ENCODE results near the gene CRTC1. TPM values are rescaled to one million over a fixed set of nuclear protein-coding genes. Genes with fewer than 3 reads are reported as not detected.
"Not testable (repeated sequence)": the region's sequence is repeated elsewhere in the genome, so short reads cannot be mapped to it uniquely, and the experiment has no call there.

CRTC1 gene
- total and polyA plus RNA-seq, 9 donors, result 4.3 to 18.7 (median 14.7) TPM

- H3K27ac ChIP-seq (ENCODE audit: low read length); DNase-seq: not testable (repeated sequence)
- WGBS (ENCODE audit: insufficient coverage), result no CpG with 5 or more reads among the region's 4 CpGs
These were observed 133.2 kb downstream of the CRTC1 start for GRCh38 chr19:18816645-18817044.

GRCh38 chr19:18817574-18817973, 134.1 kb downstream of the CRTC1 start:
- no peak overlapping the region for H3K4me3 ChIP-seq (ENCODE audit: low read length)
- WGBS (ENCODE audit: insufficient coverage), result 85% methylated on average over 4 of the region's 9 CpGs
- no peak overlapping the region for H3K27ac ChIP-seq (ENCODE audit: low read length)
- no peak for DNase-seq
- peaks cover 6% of the 10 kb centered on the region for H3K4me1 ChIP-seq (ENCODE audit: control insufficient read depth, insufficient read depth, low read length)
- no peaks in the 10 kb centered on the region for H3K9me3 ChIP-seq (replicated peaks; ENCODE audit: control insufficient read depth, low read depth, low read length)
- H3K27me3 ChIP-seq (ENCODE audit: control insufficient read depth, insufficient read depth, low read length), result peaks cover 2% of the 10 kb centered on the region
- H3K36me3 ChIP-seq (ENCODE audit: control insufficient read depth, insufficient read depth, low read length), result no peaks in the 10 kb centered on the region

More at GRCh38 chr19:18816645-18817044, 133.2 kb downstream of the CRTC1 start:
- not testable (repeated sequence) for H3K4me3 ChIP-seq (ENCODE audit: low read length); H3K4me1 ChIP-seq (ENCODE audit: control insufficient read depth, insufficient read depth, low read length); H3K9me3 ChIP-seq (replicated peaks; ENCODE audit: control insufficient read depth, low read depth, low read length); H3K36me3 ChIP-seq (ENCODE audit: control insufficient read depth, insufficient read depth, low read length); H3K27me3 ChIP-seq (ENCODE audit: control insufficient read depth, insufficient read depth, low read length)

- H3K27me3 ChIP-seq (ENCODE audit: control insufficient read depth, insufficient read depth, low read length), result peaks cover 2% of the 10 kb centered on the region
- H3K36me3 ChIP-seq (ENCODE audit: control insufficient read depth, insufficient read depth, low read length), result peaks cover 4% of the 10 kb centered on the region
- H3K4me1 ChIP-seq (ENCODE audit: control insufficient read depth, insufficient read depth, low read length), result peaks cover 16% of the 10 kb centered on the region
- WGBS (ENCODE audit: insufficient coverage), result 52% methylated on average over 5 of the region's 6 CpGs
- H3K9me3 ChIP-seq (replicated peaks; ENCODE audit: control insufficient read depth, low read depth, low read length), result peaks cover 6% of the 10 kb centered on the region
- no peak overlapping the region for H3K27ac ChIP-seq (ENCODE audit: low read length)
- H3K4me3 ChIP-seq (ENCODE audit: low read length), result no peak overlapping the region
- DNase-seq, result no peak
These were observed 145.3 kb downstream of the CRTC1 start for GRCh38 chr19:18828786-18829185.

GRCh38 chr19:18830488-18830887, 147.0 kb downstream of the CRTC1 start:
- Histone ChIP-seq H3K4me3 (ENCODE audit: low read length) (no peak overlapping the region), H3K36me3 (ENCODE audit: control insufficient read depth, insufficient read depth, low read length) (peaks cover 17% of the 10 kb centered on the region), H3K4me1 (ENCODE audit: control insufficient read depth, insufficient read depth, low read length) (peaks cover 24% of the 10 kb centered on the region), H3K27me3 (ENCODE audit: control insufficient read depth, insufficient read depth, low read length) (peaks cover 2% of the 10 kb centered on the region), H3K27ac (ENCODE audit: low read length) (no peak overlapping the region), H3K9me3 (replicated peaks; ENCODE audit: control insufficient read depth, low read depth, low read length) (peaks cover 6% of the 10 kb centered on the region)
- no peak for DNase-seq
- 100% methylated on average over 1 of the region's 2 CpGs for WGBS (ENCODE audit: insufficient coverage)

- peaks cover 21% of the 10 kb centered on the region for H3K36me3 ChIP-seq (ENCODE audit: control insufficient read depth, insufficient read depth, low read length)
- H3K27me3 ChIP-seq (ENCODE audit: control insufficient read depth, insufficient read depth, low read length), result peaks cover 2% of the 10 kb centered on the region
- peak within 1 kb of the TSS; percentile 84 for H3K4me3 ChIP-seq (ENCODE audit: low read length)
- peak; percentile 98 for DNase-seq
- H3K27ac ChIP-seq (ENCODE audit: low read length), result peak within 1 kb of the TSS; percentile 51
- under 1% methylated on average over 96 of the region's 96 CpGs for WGBS (ENCODE audit: insufficient coverage)
- H3K9me3 ChIP-seq (replicated peaks; ENCODE audit: control insufficient read depth, low read depth, low read length), result peaks cover 6% of the 10 kb centered on the region
- H3K4me1 ChIP-seq (ENCODE audit: control insufficient read depth, insufficient read depth, low read length), result peaks cover 24% of the 10 kb centered on the region
These were observed 148.2 kb downstream of the CRTC1 start, which contains the start of gene UPF1 for GRCh38 chr19:18831524-18832305. TSS of gene UPF1 (plus strand) at chr19:18831959. CDS start at chr19:18832210, 251 bp downstream.

Other genes with a start within 250 kb of the CRTC1 start
- gene ISYNA1, start 245.5 kb upstream of the CRTC1 start, total RNA-seq, result 85.8 TPM
- 100 to 1,000 TPM; 122 to 221 (median 180) TPM for gene ISYNA1, start 245.5 kb upstream of the CRTC1 start, polyA plus RNA-seq (ENCODE audit: insufficient read depth in 1 of 8, insufficient read length in 8 of 8, low replicate concordance in 1 of 8)
- gene ELL, start 161.6 kb upstream of the CRTC1 start, total RNA-seq, result 11.4 TPM
- 10 to 100 TPM; 14.1 to 20.3 (median 16.7) TPM for gene ELL, start 161.6 kb upstream of the CRTC1 start, polyA plus RNA-seq (ENCODE audit: insufficient read depth in 1 of 8, insufficient read length in 8 of 8, low replicate concordance in 1 of 8)
- gene FKBP8, start 140.1 kb upstream of the CRTC1 start, total RNA-seq, result 98.8 TPM
- gene FKBP8, start 140.1 kb upstream of the CRTC1 start, polyA plus RNA-seq (ENCODE audit: insufficient read depth in 1 of 8, insufficient read length in 8 of 8, low replicate concordance in 1 of 8), result 100 to 1,000 TPM; 124 to 150 (median 137) TPM
- 47.1 TPM for gene KXD1, start 125.8 kb upstream of the CRTC1 start, total RNA-seq
- 10 to 100 TPM; 60.1 to 82.3 (median 75.3) TPM for gene KXD1, start 125.8 kb upstream of the CRTC1 start, polyA plus RNA-seq (ENCODE audit: insufficient read depth in 1 of 8, insufficient read length in 8 of 8, low replicate concordance in 1 of 8)
- gene UBA52, start 111.8 kb upstream of the CRTC1 start, total RNA-seq, result 1,370 TPM
- 1,000 to 10,000 TPM; 1,127 to 1,404 (median 1,245) TPM for gene UBA52, start 111.8 kb upstream of the CRTC1 start, polyA plus RNA-seq (ENCODE audit: insufficient read depth in 1 of 8, insufficient read length in 8 of 8, low replicate concordance in 1 of 8)
- 61.5 TPM for gene REX1BD, start 94.9 kb upstream of the CRTC1 start, total RNA-seq
- 10 to 100 TPM; 27.4 to 45.1 (median 36.1) TPM for gene REX1BD, start 94.9 kb upstream of the CRTC1 start, polyA plus RNA-seq (ENCODE audit: insufficient read depth in 1 of 8, insufficient read length in 8 of 8, low replicate concordance in 1 of 8)
- 35.0 TPM for gene CRLF1, start 76.9 kb upstream of the CRTC1 start, total RNA-seq
- gene CRLF1, start 76.9 kb upstream of the CRTC1 start, polyA plus RNA-seq (ENCODE audit: insufficient read depth in 1 of 8, insufficient read length in 8 of 8, low replicate concordance in 1 of 8), result 10 to 100 TPM; 11.0 to 52.6 (median 36.1) TPM
- gene TMEM59L, start 70.8 kb upstream of the CRTC1 start, total RNA-seq, result 3.9 TPM
- 10 to 100 TPM in 7 of 8 donors, 1 to 10 TPM in 1; 4.4 to 23.6 (median 15.1) TPM for gene TMEM59L, start 70.8 kb upstream of the CRTC1 start, polyA plus RNA-seq (ENCODE audit: insufficient read depth in 1 of 8, insufficient read length in 8 of 8, low replicate concordance in 1 of 8)
- gene KLHL26, start 46.7 kb upstream of the CRTC1 start, total RNA-seq, result 2.0 TPM
- 1 to 10 TPM; 3.2 to 5.8 (median 4.1) TPM for gene KLHL26, start 46.7 kb upstream of the CRTC1 start, polyA plus RNA-seq (ENCODE audit: insufficient read depth in 1 of 8, insufficient read length in 8 of 8, low replicate concordance in 1 of 8)
- 13.8 TPM for gene COMP, start 107.6 kb downstream of the CRTC1 start, total RNA-seq
- gene COMP, start 107.6 kb downstream of the CRTC1 start, polyA plus RNA-seq (ENCODE audit: insufficient read depth in 1 of 8, insufficient read length in 8 of 8, low replicate concordance in 1 of 8), result 10 to 100 TPM in 3 of 8 donors, 1 to 10 TPM in 4, under 1 TPM in 1; 0.88 to 96.3 (median 8.3) TPM
- gene UPF1, start 148.3 kb downstream of the CRTC1 start, total RNA-seq, result 31.5 TPM
- gene UPF1, start 148.3 kb downstream of the CRTC1 start, polyA plus RNA-seq (ENCODE audit: insufficient read depth in 1 of 8, insufficient read length in 8 of 8, low replicate concordance in 1 of 8), result 10 to 100 TPM; 29.8 to 44.3 (median 41.6) TPM
- 15.3 TPM for gene CERS1, start 212.5 kb downstream of the CRTC1 start, total RNA-seq
- gene CERS1, start 212.5 kb downstream of the CRTC1 start, polyA plus RNA-seq (ENCODE audit: insufficient read depth in 1 of 8, insufficient read length in 8 of 8, low replicate concordance in 1 of 8), result 10 to 100 TPM; 23.7 to 41.2 (median 35.0) TPM
- 115 TPM for gene COPE, start 235.7 kb downstream of the CRTC1 start, total RNA-seq
- gene COPE, start 235.7 kb downstream of the CRTC1 start, polyA plus RNA-seq (ENCODE audit: insufficient read depth in 1 of 8, insufficient read length in 8 of 8, low replicate concordance in 1 of 8), result 100 to 1,000 TPM in 1 of 8 donors, 10 to 100 TPM in 7; 76.8 to 102 (median 94.1) TPM
- gene DDX49, start 236.0 kb downstream of the CRTC1 start, total RNA-seq, result 41.3 TPM
- gene DDX49, start 236.0 kb downstream of the CRTC1 start, polyA plus RNA-seq (ENCODE audit: insufficient read depth in 1 of 8, insufficient read length in 8 of 8, low replicate concordance in 1 of 8), result 10 to 100 TPM; 37.6 to 51.5 (median 41.8) TPM